Panc1 (cell line): ENCODE data around the gene VWA8. TPM values are rescaled to one million over a fixed set of nuclear protein-coding genes. Genes with fewer than 3 reads are reported as not detected.

Source experiments
- ATAC-seq: fragments of 200-7000 bp; cut with Tn5 transposase; 2 replicates; pipeline ENCODE4 v1.9.1; 2020; ENCODE audit warnings: mild to moderate bottlenecking, moderate library complexity
- BruUV-seq: library from RNA; stranded (reverse); fragments of 400-500 nt; replicated peaks from 2 replicates; lab custom pipeline; 2021; lab: Mats Ljungman, UMichigan
- CTCF ChIA-PET: fragments of 300-600 bp; sonication (Branson Sonifier 250); formaldehyde crosslinking; loops from one replicate; lab custom pipeline; 2022; ENCODE audit warnings: antibody characterized with exemption; lab: Charles Lee
- POLR2A ChIA-PET: fragments of 300-600 bp; sonication (Branson Sonifier 250); formaldehyde crosslinking; loops from one replicate; lab custom pipeline; 2022; ENCODE audit warnings: antibody characterized with exemption; lab: Charles Lee
- DNase-seq: peaks from one replicate; pipeline ENCODE4 v3.0.0-alpha.2; 2010; ENCODE audit warnings: low read depth, low spot score
- H3K27ac ChIP-seq: 2 replicates; pipeline ENCODE4 v1.5.1; 2011; ENCODE audit warnings: mild to moderate bottlenecking, low read length, inconsistent platforms
- H3K27me3 ChIP-seq: fragments of 200-500 bp; sonication (Bioruptor generic); 2 replicates; pipeline ENCODE4 v1.6.0; 2014; ENCODE audit warnings: low read length, inconsistent platforms; ENCODE audit not compliant: control insufficient read depth, insufficient read depth
- H3K36me3 ChIP-seq: fragments of 200-500 bp; sonication (Bioruptor generic); 2 replicates; pipeline ENCODE4 v1.5.1; 2014; ENCODE audit warnings: inconsistent platforms, mild to moderate bottlenecking, low read length, moderate library complexity; ENCODE audit not compliant: control insufficient read depth, insufficient read depth
- H3K4me1 ChIP-seq: 2 replicates; pipeline ENCODE4 v1.5.1; 2011; ENCODE audit warnings: inconsistent platforms, mild to moderate bottlenecking, low read length, moderate library complexity; ENCODE audit not compliant: control insufficient read depth, insufficient read depth
- H3K4me3 ChIP-seq, 2 experiments: 2 replicates each; pipeline ENCODE4 v1.5.1; 2011 to 2012; ENCODE audit warnings: low read depth in 2 of 2, low read length in 2 of 2, mild to moderate bottlenecking in 2 of 2, inconsistent platforms in 1 of 2, moderate library complexity in 1 of 2
- H3K9me3 ChIP-seq: fragments of 200-500 bp; sonication (Bioruptor generic); 2 replicates; pipeline ENCODE4 v1.5.1; 2014; ENCODE audit warnings: low read depth, mild to moderate bottlenecking, inconsistent platforms, low read length, moderate library complexity; ENCODE audit not compliant: control insufficient read depth, insufficient read depth
- CTCF ChIP-seq: fragments of 450-650 bp; IDR thresholded peaks from 2 replicates; pipeline ENCODE4 v1.5.1; 2017; ENCODE audit warnings: mild to moderate bottlenecking
- POLR2AphosphoS5 ChIP-seq: IDR thresholded peaks from 2 replicates; pipeline ENCODE4 v1.6.1; 2012; ENCODE audit warnings: mild to moderate bottlenecking, low read depth, low read length, moderate library complexity
- SIN3A ChIP-seq: IDR thresholded peaks from 2 replicates; pipeline ENCODE4 v1.6.1; 2012; ENCODE audit warnings: low read depth, mild to moderate bottlenecking, low read length, moderate library complexity, borderline replicate concordance; ENCODE audit not compliant: insufficient read depth
- TCF7L2 ChIP-seq: IDR thresholded peaks from 2 replicates; pipeline ENCODE4 v1.6.1; 2011; ENCODE audit warnings: mild to moderate bottlenecking, low read depth, low read length, inconsistent platforms
- in situ Hi-C: cut with HindIII; loops from 2 replicates; pipeline ENCODE4 v1.10.0; 2016; ENCODE audit warnings: low sequenced_read_pairs, low pct_unique_long_range_greater_than_20kb
- intact Hi-C: fragments of 100-400 bp; cut with micrococcal nuclease; formaldehyde crosslinking; loops from one replicate; pipeline ENCODE4 v1.10.0; 2022; ENCODE audit not compliant: unreplicated experiment
- total RNA-seq: library from RNA; stranded (reverse); gene quantifications from one replicate; pipeline ENCODE4 v1.2.1, GENCODE V29; 2021; ENCODE audit not compliant: unreplicated experiment
- TF ChIP-seq, protein P1 (sequence below), 2 experiments: IDR thresholded peaks; 2 replicates each; pipeline ENCODE4 v1.6.1; 2011 to 2012; ENCODE audit warnings: low read depth in 2 of 2, control low read depth in 1 of 2, low read length in 1 of 2, mild to moderate bottlenecking in 1 of 2, moderate library complexity in 1 of 2; ENCODE audit not compliant: insufficient read depth in 1 of 2

The VWA8 gene
- total RNA-seq, 1 experiment from 2014 or later: 11.2 TPM

GRCh38 chr13:41670873-41671443 is 290.0 kb downstream of the VWA8 start:
- Histone ChIP-seq H3K9me3 (no peaks in the 10 kb centered on the region), H3K27ac (no peak overlapping the region), H3K4me1 (peaks cover 5% of the 10 kb centered on the region; the same call in 1 of the 2 replicates), H3K27me3 (no peaks in the 10 kb centered on the region), H3K4me3 (no peak overlapping the region), H3K36me3 (no peaks in the 10 kb centered on the region)
- intact Hi-C loops: no loop called here
- no TSS peak for BruUV-seq
- in situ Hi-C loops: no loop called here
- ChIA-PET CTCF (no interaction called here), POLR2A (no interaction called here)
- DNase-seq (no peak), ATAC-seq (no peak)
- TF ChIP-seq, protein P1, sequence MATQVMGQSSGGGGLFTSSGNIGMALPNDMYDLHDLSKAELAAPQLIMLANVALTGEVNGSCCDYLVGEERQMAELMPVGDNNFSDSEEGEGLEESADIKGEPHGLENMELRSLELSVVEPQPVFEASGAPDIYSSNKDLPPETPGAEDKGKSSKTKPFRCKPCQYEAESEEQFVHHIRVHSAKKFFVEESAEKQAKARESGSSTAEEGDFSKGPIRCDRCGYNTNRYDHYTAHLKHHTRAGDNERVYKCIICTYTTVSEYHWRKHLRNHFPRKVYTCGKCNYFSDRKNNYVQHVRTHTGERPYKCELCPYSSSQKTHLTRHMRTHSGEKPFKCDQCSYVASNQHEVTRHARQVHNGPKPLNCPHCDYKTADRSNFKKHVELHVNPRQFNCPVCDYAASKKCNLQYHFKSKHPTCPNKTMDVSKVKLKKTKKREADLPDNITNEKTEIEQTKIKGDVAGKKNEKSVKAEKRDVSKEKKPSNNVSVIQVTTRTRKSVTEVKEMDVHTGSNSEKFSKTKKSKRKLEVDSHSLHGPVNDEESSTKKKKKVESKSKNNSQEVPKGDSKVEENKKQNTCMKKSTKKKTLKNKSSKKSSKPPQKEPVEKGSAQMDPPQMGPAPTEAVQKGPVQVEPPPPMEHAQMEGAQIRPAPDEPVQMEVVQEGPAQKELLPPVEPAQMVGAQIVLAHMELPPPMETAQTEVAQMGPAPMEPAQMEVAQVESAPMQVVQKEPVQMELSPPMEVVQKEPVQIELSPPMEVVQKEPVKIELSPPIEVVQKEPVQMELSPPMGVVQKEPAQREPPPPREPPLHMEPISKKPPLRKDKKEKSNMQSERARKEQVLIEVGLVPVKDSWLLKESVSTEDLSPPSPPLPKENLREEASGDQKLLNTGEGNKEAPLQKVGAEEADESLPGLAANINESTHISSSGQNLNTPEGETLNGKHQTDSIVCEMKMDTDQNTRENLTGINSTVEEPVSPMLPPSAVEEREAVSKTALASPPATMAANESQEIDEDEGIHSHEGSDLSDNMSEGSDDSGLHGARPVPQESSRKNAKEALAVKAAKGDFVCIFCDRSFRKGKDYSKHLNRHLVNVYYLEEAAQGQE (IDR thresholded peaks at IDR 0.05; ENCODE audit: insufficient read depth in 1 of 2, low read depth in 2 of 2, low read length in 1 of 2): no peak
- TF ChIP-seq SIN3A (no peak), POLR2AphosphoS5 (no peak), CTCF (no peak), TCF7L2 (no peak)

DNA sequence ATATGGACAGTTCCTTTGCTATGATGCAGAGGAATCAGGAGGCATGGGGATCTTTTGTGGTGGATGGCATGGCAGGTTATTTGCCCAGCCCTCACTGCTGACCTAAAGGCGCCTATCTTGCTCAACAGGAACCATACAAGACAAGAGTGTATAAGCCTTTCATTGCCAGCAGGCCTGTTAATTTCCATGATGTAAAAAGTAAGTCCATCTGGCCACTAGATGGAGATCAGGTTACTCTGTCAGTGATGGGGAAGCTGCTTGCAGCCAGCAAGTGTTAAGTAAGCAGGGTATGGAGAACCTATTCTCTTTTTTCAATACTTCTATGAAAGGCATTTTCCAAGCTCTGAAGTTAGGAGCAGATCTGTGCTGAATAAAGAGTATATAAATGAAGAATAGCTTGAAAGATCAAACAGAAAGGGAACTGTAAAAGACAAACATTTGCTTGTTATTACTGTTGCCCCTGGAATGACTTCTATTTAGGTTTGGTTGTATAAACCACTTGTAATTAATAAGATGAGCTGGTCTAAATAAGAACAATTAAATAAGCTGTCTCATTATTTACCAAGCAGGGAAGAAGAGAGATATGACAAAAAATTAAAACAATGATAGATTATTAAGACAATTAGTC is 292.7 kb downstream of the VWA8 start:
- Histone ChIP-seq H3K27ac (no peak overlapping the region), H3K27me3 (no peaks in the 10 kb centered on the region), H3K9me3 (no peaks in the 10 kb centered on the region), H3K4me3 (no peak overlapping the region), H3K4me1 (peaks cover 5% of the 10 kb centered on the region; the same call in 1 of the 2 replicates), H3K36me3 (no peaks in the 10 kb centered on the region)
- BruUV-seq: no TSS peak
- ChIA-PET CTCF (interaction anchor here (1.0 kb wide), 2 partner anchors 16 to 443 kb away, joined by 3 read pairs; no protein-coding TSS in a partner anchor), POLR2A (no interaction called here)
- in situ Hi-C loops (no loop called here), intact Hi-C loops (no loop called here)
- peak; percentile 77 for TF ChIP-seq CTCF
- TF ChIP-seq TCF7L2: no peak
- peak; percentile 69 for DNase-seq
- peak; percentile 99 for ATAC-seq
